ENCODE results near the gene SHC3.

SHC3 gene

DNA sequence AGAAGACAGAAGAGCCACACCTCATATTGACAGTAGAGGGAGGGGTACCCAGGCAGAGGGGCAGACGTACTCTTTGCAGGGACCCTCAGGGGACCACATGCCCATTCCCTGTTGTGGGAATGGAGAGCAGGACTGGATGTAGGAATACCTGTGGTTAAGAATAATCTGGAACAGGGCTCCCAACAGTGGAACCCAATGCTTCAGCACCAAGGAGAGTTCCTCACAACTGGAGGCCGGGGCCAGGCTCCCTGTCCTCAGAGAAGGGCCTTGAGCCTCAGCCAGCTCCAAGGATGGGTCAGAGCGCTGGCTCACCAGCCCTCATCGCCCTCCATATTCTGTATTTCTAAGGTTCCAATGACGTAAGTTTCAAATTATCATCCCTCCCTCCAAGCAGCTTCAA, 7.4 kb upstream of the SHC3 start:
- Histone ChIP-seq H3K4me1 (ENCODE audit: control insufficient read depth, insufficient read depth, low read length, poor library complexity, severe bottlenecking) (peaks cover 3% of the 10 kb centered on the region), H3K4me3 (ENCODE audit: extremely low read depth, insufficient read depth, low read length, poor library complexity, severe bottlenecking) (no peak overlapping the region), H3K36me3 (ENCODE audit: control insufficient read depth, insufficient read depth, low read length) (no peaks in the 10 kb centered on the region), H3K9me3 (ENCODE audit: control insufficient read depth, low read length) (no peaks in the 10 kb centered on the region), H3K27ac (ENCODE audit: low read depth, low read length, severe bottlenecking) (no peak overlapping the region)
- WGBS, 2 experiments (ENCODE audit: insufficient coverage in 2 of 2), result 70 to 76% methylated on average over 2 to 3 of the region's 5 CpGs

DNA sequence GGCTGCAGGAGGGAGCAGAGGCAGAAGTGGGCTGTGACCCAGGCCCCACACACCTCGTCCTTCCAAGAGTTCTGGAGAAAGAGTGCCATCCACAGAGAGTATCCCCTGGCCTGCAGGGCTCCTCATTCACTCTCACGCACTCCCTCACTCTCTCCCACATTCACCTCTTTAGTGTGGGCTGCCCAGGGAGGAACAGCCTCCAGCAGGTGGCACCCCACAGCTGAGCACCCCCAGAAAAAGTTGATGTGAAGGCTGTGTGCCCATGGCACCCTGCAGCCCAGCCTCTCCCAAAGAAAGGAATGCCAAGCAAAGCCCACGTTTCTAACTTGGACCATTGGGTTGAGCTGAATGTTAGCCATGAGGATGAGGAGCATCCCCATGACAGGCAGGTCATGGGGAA, 4.5 kb upstream of the SHC3 start:
- no peaks in the 10 kb centered on the region for H3K9me3 ChIP-seq (ENCODE audit: control insufficient read depth, low read length)
- no peaks in the 10 kb centered on the region for H3K36me3 ChIP-seq (ENCODE audit: control insufficient read depth, insufficient read depth, low read length)
- no peak overlapping the region for H3K4me3 ChIP-seq (ENCODE audit: extremely low read depth, insufficient read depth, low read length, poor library complexity, severe bottlenecking)
- H3K27ac ChIP-seq (ENCODE audit: low read depth, low read length, severe bottlenecking), result no peak overlapping the region
- 75 to 77% methylated on average over 2 to 3 of the region's 3 CpGs for WGBS, 2 experiments (ENCODE audit: insufficient coverage in 2 of 2)
- peaks cover 17% of the 10 kb centered on the region for H3K4me1 ChIP-seq (ENCODE audit: control insufficient read depth, insufficient read depth, low read length, poor library complexity, severe bottlenecking)

DNA sequence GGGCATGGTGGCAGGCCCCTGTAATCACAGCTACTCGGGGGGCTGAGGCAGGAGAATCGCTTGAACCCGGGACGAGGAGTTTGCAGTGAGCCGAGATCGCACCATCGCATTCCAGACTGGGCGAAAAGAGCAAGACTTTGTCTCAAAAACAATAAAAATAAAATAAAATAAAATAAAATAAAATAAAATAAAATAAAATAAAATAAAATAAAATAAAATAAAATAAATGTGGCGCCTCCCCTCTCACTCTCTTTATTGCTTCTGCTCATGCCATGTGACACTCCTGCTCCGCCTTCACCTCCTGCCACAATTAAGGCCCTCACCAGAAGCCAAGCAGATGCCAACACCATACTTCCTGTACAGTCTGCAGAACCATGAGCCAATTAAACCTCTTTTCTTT, 3.8 kb upstream of the SHC3 start:
- H3K36me3 ChIP-seq (ENCODE audit: control insufficient read depth, insufficient read depth, low read length), result no peaks in the 10 kb centered on the region
- no peaks in the 10 kb centered on the region for H3K9me3 ChIP-seq (ENCODE audit: control insufficient read depth, low read length)
- 91 to 97% methylated on average over 5 to 6 of the region's 10 CpGs for WGBS, 2 experiments (ENCODE audit: insufficient coverage in 2 of 2)
- no peak overlapping the region for H3K4me3 ChIP-seq (ENCODE audit: extremely low read depth, insufficient read depth, low read length, poor library complexity, severe bottlenecking)
- peaks cover 17% of the 10 kb centered on the region for H3K4me1 ChIP-seq (ENCODE audit: control insufficient read depth, insufficient read depth, low read length, poor library complexity, severe bottlenecking)
- H3K27ac ChIP-seq (ENCODE audit: low read depth, low read length, severe bottlenecking), result no peak overlapping the region

DNA sequence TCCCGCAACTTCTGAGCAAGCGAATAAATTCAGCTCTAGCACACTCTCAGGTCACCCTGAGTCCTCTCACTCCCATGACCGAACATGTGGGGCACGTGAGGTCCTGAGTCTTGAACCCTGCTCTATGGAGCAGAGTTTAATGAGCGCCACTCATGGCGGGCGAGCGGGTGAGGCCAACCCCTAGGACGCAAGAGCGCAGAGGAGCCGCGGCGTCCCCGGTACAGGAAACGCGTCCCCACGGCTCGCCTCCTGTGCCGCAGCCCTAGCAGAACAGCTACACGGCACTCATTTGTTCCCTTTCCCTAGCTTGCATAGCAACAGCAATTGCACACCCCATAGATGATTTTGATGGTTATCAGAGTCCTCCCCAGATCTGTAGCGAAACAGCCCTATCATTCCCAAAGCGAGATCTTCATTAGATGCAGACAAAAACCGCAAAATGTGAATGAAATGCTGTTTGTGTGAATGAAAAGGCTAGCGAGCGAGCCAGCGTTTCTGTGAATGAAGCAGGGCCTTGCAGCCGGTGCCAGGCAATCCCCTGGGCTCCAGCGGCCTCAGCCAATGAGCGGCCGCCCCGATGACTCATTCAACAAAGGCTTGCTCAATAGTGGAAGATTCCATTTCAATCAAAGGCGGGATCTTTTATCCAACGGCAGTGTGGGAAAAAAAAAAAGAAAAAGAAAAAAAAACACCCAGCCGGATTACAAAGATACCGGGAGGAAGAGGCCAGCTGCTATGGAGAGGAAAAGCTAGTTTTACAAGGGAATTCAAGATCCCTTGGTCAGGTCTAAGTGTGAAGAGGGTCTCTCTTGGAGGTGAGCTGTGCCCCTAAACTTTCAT, 1.5 kb upstream of the SHC3 start:
- H3K27ac ChIP-seq (ENCODE audit: low read depth, low read length, severe bottlenecking), result peak overlapping the region; percentile 95
- 5 to 7% methylated on average over 23 to 27 of the region's 35 CpGs for WGBS, 2 experiments (ENCODE audit: insufficient coverage in 2 of 2)
- H3K4me1 ChIP-seq (ENCODE audit: control insufficient read depth, insufficient read depth, low read length, poor library complexity, severe bottlenecking), result peaks cover 17% of the 10 kb centered on the region
- no peaks in the 10 kb centered on the region for H3K9me3 ChIP-seq (ENCODE audit: control insufficient read depth, low read length)
- H3K36me3 ChIP-seq (ENCODE audit: control insufficient read depth, insufficient read depth, low read length), result no peaks in the 10 kb centered on the region
- peak overlapping the region; percentile 28 for H3K4me3 ChIP-seq (ENCODE audit: extremely low read depth, insufficient read depth, low read length, poor library complexity, severe bottlenecking)

GRCh38 chr9:89179540-89179894, 899 bp upstream of the SHC3 start:
- Histone ChIP-seq H3K4me1 (ENCODE audit: control insufficient read depth, insufficient read depth, low read length, poor library complexity, severe bottlenecking) (peaks cover 17% of the 10 kb centered on the region), H3K9me3 (ENCODE audit: control insufficient read depth, low read length) (no peaks in the 10 kb centered on the region), H3K4me3 (ENCODE audit: extremely low read depth, insufficient read depth, low read length, poor library complexity, severe bottlenecking) (peak overlapping the region; percentile 28), H3K36me3 (ENCODE audit: control insufficient read depth, insufficient read depth, low read length) (no peaks in the 10 kb centered on the region), H3K27ac (ENCODE audit: low read depth, low read length, severe bottlenecking) (peak overlapping the region; percentile 95)
- 17 to 19% methylated on average over 3 to 4 of the region's 4 CpGs for whole genome bisulfite sequencing, 2 experiments (ENCODE audit: insufficient coverage in 2 of 2)

- Histone ChIP-seq H3K9me3 (ENCODE audit: control insufficient read depth, low read length) (no peaks in the 10 kb centered on the region), H3K27ac (ENCODE audit: low read depth, low read length, severe bottlenecking) (peak overlapping the region; percentile 95), H3K36me3 (ENCODE audit: control insufficient read depth, insufficient read depth, low read length) (no peaks in the 10 kb centered on the region), H3K4me3 (ENCODE audit: extremely low read depth, insufficient read depth, low read length, poor library complexity, severe bottlenecking) (peak overlapping the region; percentile 57), H3K4me1 (ENCODE audit: control insufficient read depth, insufficient read depth, low read length, poor library complexity, severe bottlenecking) (peaks cover 17% of the 10 kb centered on the region)
- WGBS, 2 experiments (ENCODE audit: insufficient coverage in 2 of 2), result 13 to 20% methylated on average over 9 to 10 of the region's 11 CpGs
These were observed 367 bp upstream of the SHC3 start for GRCh38 chr9:89178830-89179539.

GRCh38 chr9:89177012-89177943, 1.3 kb downstream of the SHC3 start:
- Histone ChIP-seq H3K9me3 (ENCODE audit: control insufficient read depth, low read length) (no peaks in the 10 kb centered on the region), H3K4me3 (ENCODE audit: extremely low read depth, insufficient read depth, low read length, poor library complexity, severe bottlenecking) (peak overlapping the region; percentile 57), H3K4me1 (ENCODE audit: control insufficient read depth, insufficient read depth, low read length, poor library complexity, severe bottlenecking) (peaks cover 17% of the 10 kb centered on the region), H3K36me3 (ENCODE audit: control insufficient read depth, insufficient read depth, low read length) (no peaks in the 10 kb centered on the region), H3K27ac (ENCODE audit: low read depth, low read length, severe bottlenecking) (no peak overlapping the region)
- WGBS, 2 experiments (ENCODE audit: insufficient coverage in 2 of 2), result 3 to 4% methylated on average over 31 to 33 of the region's 38 CpGs

GRCh38 chr9:89175828-89176261, 2.8 kb downstream of the SHC3 start:
- peaks cover 13% of the 10 kb centered on the region for H3K4me1 ChIP-seq (ENCODE audit: control insufficient read depth, insufficient read depth, low read length, poor library complexity, severe bottlenecking)
- H3K36me3 ChIP-seq (ENCODE audit: control insufficient read depth, insufficient read depth, low read length), result no peaks in the 10 kb centered on the region
- H3K4me3 ChIP-seq (ENCODE audit: extremely low read depth, insufficient read depth, low read length, poor library complexity, severe bottlenecking), result no peak overlapping the region
- H3K27ac ChIP-seq (ENCODE audit: low read depth, low read length, severe bottlenecking), result no peak overlapping the region
- 92 to 93% methylated on average over 5 of the region's 5 CpGs for WGBS, 2 experiments (ENCODE audit: insufficient coverage in 2 of 2)
- no peaks in the 10 kb centered on the region for H3K9me3 ChIP-seq (ENCODE audit: control insufficient read depth, low read length)

DNA sequence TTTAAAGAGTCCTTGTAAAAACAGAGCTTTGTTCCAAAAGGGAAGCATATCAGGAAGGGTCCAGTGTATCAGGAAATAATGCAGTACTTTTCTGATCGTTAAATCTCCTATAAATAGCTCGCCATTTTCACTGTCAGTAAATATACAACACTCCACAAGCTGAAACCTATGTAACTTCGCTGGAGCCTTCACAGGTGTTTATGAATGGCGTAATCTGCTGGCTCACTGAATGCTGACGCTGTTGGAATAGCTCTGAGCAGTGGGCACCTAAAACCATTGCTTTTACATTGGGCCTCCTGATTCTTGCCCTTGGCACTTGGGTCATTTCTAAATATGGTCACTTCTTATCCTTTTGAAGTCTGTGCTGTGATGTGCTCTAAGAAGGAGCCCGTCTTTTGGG, 4.3 kb downstream of the SHC3 start:
- WGBS, 2 experiments (ENCODE audit: insufficient coverage in 2 of 2), result 94 to 96% methylated on average over 6 of the region's 6 CpGs
- H3K4me3 ChIP-seq (ENCODE audit: extremely low read depth, insufficient read depth, low read length, poor library complexity, severe bottlenecking), result no peak overlapping the region
- no peaks in the 10 kb centered on the region for H3K36me3 ChIP-seq (ENCODE audit: control insufficient read depth, insufficient read depth, low read length)
- peaks cover 2% of the 10 kb centered on the region for H3K4me1 ChIP-seq (ENCODE audit: control insufficient read depth, insufficient read depth, low read length, poor library complexity, severe bottlenecking)
- no peaks in the 10 kb centered on the region for H3K9me3 ChIP-seq (ENCODE audit: control insufficient read depth, low read length)
- H3K27ac ChIP-seq (ENCODE audit: low read depth, low read length, severe bottlenecking), result no peak overlapping the region

DNA sequence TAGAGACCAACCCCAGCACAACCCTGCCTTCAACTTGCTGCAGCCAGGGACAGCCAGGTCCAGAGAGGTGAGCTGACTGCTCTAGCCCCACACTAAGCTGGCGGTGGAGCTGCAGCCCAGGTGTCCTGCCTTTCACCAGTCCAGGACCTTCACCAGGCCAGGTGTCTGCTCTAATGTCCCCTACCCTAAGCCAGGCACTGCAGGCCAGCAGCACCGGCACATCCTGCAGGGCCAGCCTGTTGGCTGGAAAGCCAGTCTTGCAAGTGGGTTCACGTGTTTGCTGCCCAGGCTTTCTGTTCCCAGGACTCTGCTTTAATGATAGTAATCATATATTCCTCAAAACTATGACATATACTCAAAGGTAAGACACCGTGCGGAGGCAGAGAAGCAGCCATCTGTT, 5.5 kb downstream of the SHC3 start:
- H3K9me3 ChIP-seq (ENCODE audit: control insufficient read depth, low read length), result no peaks in the 10 kb centered on the region
- no peaks in the 10 kb centered on the region for H3K36me3 ChIP-seq (ENCODE audit: control insufficient read depth, insufficient read depth, low read length)
- H3K27ac ChIP-seq (ENCODE audit: low read depth, low read length, severe bottlenecking), result no peak overlapping the region
- H3K4me3 ChIP-seq (ENCODE audit: extremely low read depth, insufficient read depth, low read length, poor library complexity, severe bottlenecking), result no peak overlapping the region
- no peaks in the 10 kb centered on the region for H3K4me1 ChIP-seq (ENCODE audit: control insufficient read depth, insufficient read depth, low read length, poor library complexity, severe bottlenecking)
- 83 to 86% methylated on average over 2 to 3 of the region's 5 CpGs for WGBS, 2 experiments (ENCODE audit: insufficient coverage in 2 of 2)
